ENCODE measurements around the gene MORC3.

MORC3 gene

GRCh38 chr21:36385233-36386030, 65.4 kb downstream of the MORC3 start, which contains the start of gene CHAF1B:
TSS of gene CHAF1B (plus strand) at chr21:36385392. CDS start at chr21:36386137, 745 bp downstream.
- Histone ChIP-seq H3K9ac (ENCODE audit: low read length) (peak within 1 kb of the TSS; percentile 77), H4K91ac (ENCODE audit: low read depth, low read length) (no peak within 1 kb of the TSS), H3K79me1 (ENCODE audit: low read length) (no peaks in the 10 kb centered on the region), H3K4me3 (ENCODE audit: low read depth, low read length) (peak within 1 kb of the TSS; percentile 76), H4K8ac (ENCODE audit: low read depth, low read length) (peak within 1 kb of the TSS; percentile 69), H3K79me2 (ENCODE audit: control insufficient read depth, insufficient read depth, low read length, poor library complexity) (no peaks in the 10 kb centered on the region), H3K27me3 (ENCODE audit: insufficient read depth, low read length) (no peaks in the 10 kb centered on the region), H3K4me2 (ENCODE audit: low read length) (peak within 1 kb of the TSS; percentile 56), H3K4me1 (ENCODE audit: control insufficient read depth in 1 of 2, insufficient read depth in 2 of 2, low read length in 2 of 2) (peaks cover 0 to 4% of the 10 kb centered on the region in 2 experiments), H2BK120ac (ENCODE audit: insufficient read depth, low read length, poor library complexity) (no peak within 1 kb of the TSS), H2AFZ (ENCODE audit: insufficient read depth, low read length, poor library complexity) (peak within 1 kb of the TSS; percentile 71), H2BK12ac (ENCODE audit: low read length) (no peak within 1 kb of the TSS), H3K18ac (ENCODE audit: low read length) (no peak within 1 kb of the TSS), H2BK5ac (ENCODE audit: low read depth, low read length, poor library complexity) (no peak within 1 kb of the TSS), H3K36me3 (ENCODE audit: control insufficient read depth in 1 of 2, insufficient read depth in 2 of 2, low read length in 2 of 2) (peaks cover 2 to 3% of the 10 kb centered on the region in 2 experiments), H3K4ac (ENCODE audit: low read depth, low read length) (no peak within 1 kb of the TSS), H3K27ac (ENCODE audit: low read depth, low read length) (no peak within 1 kb of the TSS), H4K12ac (ENCODE audit: low read depth, low read length) (no peak within 1 kb of the TSS), H3K14ac (ENCODE audit: low read length) (no peak within 1 kb of the TSS), H2AK5ac (ENCODE audit: low read length) (no peak within 1 kb of the TSS), H3K9me3 (ENCODE audit: insufficient read depth, low read depth, low read length) (no peaks in the 10 kb centered on the region), H3K23ac (ENCODE audit: low read length) (no peak within 1 kb of the TSS)
- peak; percentile 78 to 91 for DNase-seq
- WGBS (ENCODE audit: extremely low coverage, insufficient coverage, insufficient read length) = no CpG with 5 or more reads among the region's 77 CpGs

- H3K4ac ChIP-seq (ENCODE audit: low read depth, low read length) = no peak overlapping the region
- no peak overlapping the region for H3K27ac ChIP-seq (ENCODE audit: low read depth, low read length)
- H3K36me3 ChIP-seq (ENCODE audit: control insufficient read depth in 1 of 2, insufficient read depth in 2 of 2, low read length in 2 of 2) = peaks cover 2 to 3% of the 10 kb centered on the region in 2 experiments
- no peak overlapping the region for H2AK5ac ChIP-seq (ENCODE audit: low read length)
- no peaks in the 10 kb centered on the region for H3K9me3 ChIP-seq (ENCODE audit: insufficient read depth, low read depth, low read length)
- peak overlapping the region; percentile 56 for H3K4me2 ChIP-seq (ENCODE audit: low read length)
- no peak overlapping the region for H2BK5ac ChIP-seq (ENCODE audit: low read depth, low read length, poor library complexity)
- no peak overlapping the region for H3K18ac ChIP-seq (ENCODE audit: low read length)
- H3K27me3 ChIP-seq (ENCODE audit: insufficient read depth, low read length) = no peaks in the 10 kb centered on the region
- no peak for DNase-seq
- H3K23ac ChIP-seq (ENCODE audit: low read length) = no peak overlapping the region
- no peaks in the 10 kb centered on the region for H3K79me2 ChIP-seq (ENCODE audit: control insufficient read depth, insufficient read depth, low read length, poor library complexity)
- no peak overlapping the region for H3K14ac ChIP-seq (ENCODE audit: low read length)
- no peak overlapping the region for H3K4me3 ChIP-seq (ENCODE audit: low read depth, low read length)
- no peak overlapping the region for H4K91ac ChIP-seq (ENCODE audit: low read depth, low read length)
- H2BK120ac ChIP-seq (ENCODE audit: insufficient read depth, low read length, poor library complexity) = no peak overlapping the region
- no peak overlapping the region for H4K12ac ChIP-seq (ENCODE audit: low read depth, low read length)
- H3K79me1 ChIP-seq (ENCODE audit: low read length) = no peaks in the 10 kb centered on the region
- H2BK12ac ChIP-seq (ENCODE audit: low read length) = no peak overlapping the region
- H3K4me1 ChIP-seq (ENCODE audit: control insufficient read depth in 1 of 2, insufficient read depth in 2 of 2, low read length in 2 of 2) = peaks cover 0 to 4% of the 10 kb centered on the region in 2 experiments
- H3K9ac ChIP-seq (ENCODE audit: low read length) = peak overlapping the region; percentile 44
- whole genome bisulfite sequencing (ENCODE audit: extremely low coverage, insufficient coverage, insufficient read length) = no CpG with 5 or more reads among the region's 21 CpGs
- H2AFZ ChIP-seq (ENCODE audit: insufficient read depth, low read length, poor library complexity) = no peak overlapping the region
- H4K8ac ChIP-seq (ENCODE audit: low read depth, low read length) = no peak overlapping the region
These were observed 66.1 kb downstream of the MORC3 start for GRCh38 chr21:36386031-36386642.

GRCh38 chr21:36388096-36388495, 68.1 kb downstream of the MORC3 start:
- no peaks in the 10 kb centered on the region for H3K27me3 ChIP-seq (ENCODE audit: insufficient read depth, low read length)

GRCh38 chr21:36388835-36389234, 68.8 kb downstream of the MORC3 start:
- Histone ChIP-seq H3K23ac (ENCODE audit: low read length) (no peak overlapping the region), H3K36me3 (ENCODE audit: control insufficient read depth in 1 of 2, insufficient read depth in 2 of 2, low read length in 2 of 2) (peaks cover 12 to 13% of the 10 kb centered on the region in 2 experiments), H2AFZ (ENCODE audit: insufficient read depth, low read length, poor library complexity) (no peak overlapping the region), H3K9me3 (ENCODE audit: insufficient read depth, low read depth, low read length) (peaks cover 3% of the 10 kb centered on the region), H3K27me3 (ENCODE audit: insufficient read depth, low read length) (no peaks in the 10 kb centered on the region), H3K79me2 (ENCODE audit: control insufficient read depth, insufficient read depth, low read length, poor library complexity) (no peaks in the 10 kb centered on the region), H3K27ac (ENCODE audit: low read depth, low read length) (no peak overlapping the region), H3K79me1 (ENCODE audit: low read length) (no peaks in the 10 kb centered on the region), H3K4me3 (ENCODE audit: low read depth, low read length) (no peak overlapping the region), H4K91ac (ENCODE audit: low read depth, low read length) (no peak overlapping the region), H2BK12ac (ENCODE audit: low read length) (no peak overlapping the region), H3K18ac (ENCODE audit: low read length) (no peak overlapping the region), H2BK120ac (ENCODE audit: insufficient read depth, low read length, poor library complexity) (no peak overlapping the region), H3K9ac (ENCODE audit: low read length) (no peak overlapping the region), H3K4me1 (ENCODE audit: control insufficient read depth in 1 of 2, insufficient read depth in 2 of 2, low read length in 2 of 2) (peaks cover 0 to 4% of the 10 kb centered on the region in 2 experiments), H4K12ac (ENCODE audit: low read depth, low read length) (no peak overlapping the region), H3K4ac (ENCODE audit: low read depth, low read length) (no peak overlapping the region), H2BK5ac (ENCODE audit: low read depth, low read length, poor library complexity) (no peak overlapping the region), H3K14ac (ENCODE audit: low read length) (no peak overlapping the region), H4K8ac (ENCODE audit: low read depth, low read length) (no peak overlapping the region), H2AK5ac (ENCODE audit: low read length) (no peak overlapping the region), H3K4me2 (ENCODE audit: low read length) (no peak overlapping the region)
- no CpG with 5 or more reads among the region's 10 CpGs for WGBS (ENCODE audit: extremely low coverage, insufficient coverage, insufficient read length)
- DNase-seq = no peak

More at GRCh38 chr21:36388096-36388495, 68.1 kb downstream of the MORC3 start:
- no peak overlapping the region for H3K14ac ChIP-seq (ENCODE audit: low read length)
- peaks cover 0 to 4% of the 10 kb centered on the region in 2 experiments for H3K4me1 ChIP-seq (ENCODE audit: control insufficient read depth in 1 of 2, insufficient read depth in 2 of 2, low read length in 2 of 2)
- H3K23ac ChIP-seq (ENCODE audit: low read length) = no peak overlapping the region
- H3K4me3 ChIP-seq (ENCODE audit: low read depth, low read length) = no peak overlapping the region
- H2AFZ ChIP-seq (ENCODE audit: insufficient read depth, low read length, poor library complexity) = no peak overlapping the region
- no peak overlapping the region for H2BK12ac ChIP-seq (ENCODE audit: low read length)
- H4K12ac ChIP-seq (ENCODE audit: low read depth, low read length) = no peak overlapping the region
- H4K91ac ChIP-seq (ENCODE audit: low read depth, low read length) = no peak overlapping the region
- H3K18ac ChIP-seq (ENCODE audit: low read length) = no peak overlapping the region
- H4K8ac ChIP-seq (ENCODE audit: low read depth, low read length) = no peak overlapping the region
- no peaks in the 10 kb centered on the region for H3K79me2 ChIP-seq (ENCODE audit: control insufficient read depth, insufficient read depth, low read length, poor library complexity)
- no peak for DNase-seq
- WGBS (ENCODE audit: extremely low coverage, insufficient coverage, insufficient read length) = no CpG with 5 or more reads among the region's 6 CpGs
- no peak overlapping the region for H2AK5ac ChIP-seq (ENCODE audit: low read length)
- H3K79me1 ChIP-seq (ENCODE audit: low read length) = no peaks in the 10 kb centered on the region
- no peak overlapping the region for H2BK120ac ChIP-seq (ENCODE audit: insufficient read depth, low read length, poor library complexity)
- H3K4me2 ChIP-seq (ENCODE audit: low read length) = no peak overlapping the region
- no peak overlapping the region for H2BK5ac ChIP-seq (ENCODE audit: low read depth, low read length, poor library complexity)
- peaks cover 12 to 13% of the 10 kb centered on the region in 2 experiments for H3K36me3 ChIP-seq (ENCODE audit: control insufficient read depth in 1 of 2, insufficient read depth in 2 of 2, low read length in 2 of 2)
- H3K4ac ChIP-seq (ENCODE audit: low read depth, low read length) = no peak overlapping the region
- peaks cover 3% of the 10 kb centered on the region for H3K9me3 ChIP-seq (ENCODE audit: insufficient read depth, low read depth, low read length)
- no peak overlapping the region for H3K27ac ChIP-seq (ENCODE audit: low read depth, low read length)
- no peak overlapping the region for H3K9ac ChIP-seq (ENCODE audit: low read length)
